ENCODE data around the gene SYPL2.
A peak's percentile ranks its signal among the peaks of the same experiment; 100 is the strongest.

The SYPL2 gene

DNA sequence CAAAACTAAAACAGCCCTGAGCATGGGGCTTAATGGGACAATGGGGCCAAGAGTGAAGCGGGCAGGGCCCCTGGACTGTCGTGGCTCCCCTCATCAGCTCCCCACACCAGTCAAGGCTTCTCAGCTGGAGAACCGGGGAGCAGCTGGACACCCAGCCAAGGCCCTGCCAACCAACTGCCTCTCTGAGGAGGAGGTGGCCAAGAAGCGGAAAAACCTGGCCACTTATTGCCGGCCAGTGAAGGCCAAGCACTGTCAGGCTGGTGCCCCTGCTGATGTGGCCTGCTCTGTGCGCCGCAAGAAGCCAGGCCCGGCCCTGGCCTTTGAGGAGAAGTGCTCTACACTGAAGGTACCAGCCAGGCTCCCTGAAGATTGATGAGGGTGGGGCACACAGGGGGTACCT is 25.0 kb downstream of the SYPL2 start:
- no peaks in the 10 kb centered on the region for H3F3A ChIP-seq (ENCODE audit: low read depth)
- peaks cover 6% of the 10 kb centered on the region; the same call in 1 of the 2 replicates for H3K36me3 ChIP-seq (ENCODE audit: insufficient read depth, low read length)
- H3K9me3 ChIP-seq (ENCODE audit: insufficient read depth, low read depth, low read length) = no peaks in the 10 kb centered on the region
- no peaks in the 10 kb centered on the region for H3K9me2 ChIP-seq (replicated peaks; ENCODE audit: low read depth, low read length)
- H3K9ac ChIP-seq (ENCODE audit: low read depth, low read length, poor library complexity, severe bottlenecking) = no peak overlapping the region
- TF ChIP-seq, protein P1, sequence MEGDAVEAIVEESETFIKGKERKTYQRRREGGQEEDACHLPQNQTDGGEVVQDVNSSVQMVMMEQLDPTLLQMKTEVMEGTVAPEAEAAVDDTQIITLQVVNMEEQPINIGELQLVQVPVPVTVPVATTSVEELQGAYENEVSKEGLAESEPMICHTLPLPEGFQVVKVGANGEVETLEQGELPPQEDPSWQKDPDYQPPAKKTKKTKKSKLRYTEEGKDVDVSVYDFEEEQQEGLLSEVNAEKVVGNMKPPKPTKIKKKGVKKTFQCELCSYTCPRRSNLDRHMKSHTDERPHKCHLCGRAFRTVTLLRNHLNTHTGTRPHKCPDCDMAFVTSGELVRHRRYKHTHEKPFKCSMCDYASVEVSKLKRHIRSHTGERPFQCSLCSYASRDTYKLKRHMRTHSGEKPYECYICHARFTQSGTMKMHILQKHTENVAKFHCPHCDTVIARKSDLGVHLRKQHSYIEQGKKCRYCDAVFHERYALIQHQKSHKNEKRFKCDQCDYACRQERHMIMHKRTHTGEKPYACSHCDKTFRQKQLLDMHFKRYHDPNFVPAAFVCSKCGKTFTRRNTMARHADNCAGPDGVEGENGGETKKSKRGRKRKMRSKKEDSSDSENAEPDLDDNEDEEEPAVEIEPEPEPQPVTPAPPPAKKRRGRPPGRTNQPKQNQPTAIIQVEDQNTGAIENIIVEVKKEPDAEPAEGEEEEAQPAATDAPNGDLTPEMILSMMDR (conservative IDR thresholded peaks at IDR 0.05; ENCODE audit: low read length) = no peak
- TF ChIP-seq EZH2phosphoT487 (IDR thresholded peaks at IDR 0.05; ENCODE audit: borderline replicate concordance) = no peak
- H4K20me1 ChIP-seq (ENCODE audit: insufficient read depth, low read length, poor library complexity, severe bottlenecking) = peaks cover 7% of the 10 kb centered on the region
- H3K4me2 ChIP-seq (ENCODE audit: low read depth, low read length, poor library complexity, severe bottlenecking) = no peak overlapping the region
- no peaks in the 10 kb centered on the region for H3K27me3 ChIP-seq (ENCODE audit: insufficient read depth, low read length, poor library complexity, severe bottlenecking)
- H3K4me1 ChIP-seq (ENCODE audit: insufficient read depth, low read length, poor library complexity, severe bottlenecking) = peaks cover 14% of the 10 kb centered on the region
- H3K79me2 ChIP-seq (ENCODE audit: insufficient read depth, low read length) = peaks cover 20% of the 10 kb centered on the region
- H2AFZ ChIP-seq (ENCODE audit: low read length) = no peak overlapping the region
- no peak overlapping the region for H3K4me3 ChIP-seq (ENCODE audit: low read length, poor library complexity, severe bottlenecking)

DNA sequence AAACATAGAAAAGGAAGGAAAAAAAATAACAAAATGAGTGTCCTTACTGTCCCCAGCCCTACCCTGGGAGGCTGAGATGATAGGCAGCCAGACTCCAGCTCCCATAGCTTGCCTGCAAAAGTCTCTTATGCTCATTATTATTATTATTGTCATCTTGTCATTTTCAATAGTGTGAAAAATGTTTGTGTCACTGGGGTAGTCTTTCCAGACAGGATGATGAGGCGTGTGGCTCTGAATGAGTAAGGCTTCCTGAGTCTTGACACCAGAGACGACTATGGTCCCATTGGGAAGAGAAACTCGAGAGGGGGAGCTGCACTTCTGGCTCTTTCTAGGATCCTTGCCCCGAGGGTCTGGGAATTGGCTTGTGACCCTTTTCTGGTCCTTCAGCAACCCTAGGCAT is 26.4 kb downstream of the SYPL2 start:
- H3K79me2 ChIP-seq (ENCODE audit: insufficient read depth, low read length) = peaks cover 30% of the 10 kb centered on the region
- TF ChIP-seq, protein P1 (conservative IDR thresholded peaks at IDR 0.05; ENCODE audit: low read length) = no peak
- no peak for TF ChIP-seq EZH2phosphoT487 (IDR thresholded peaks at IDR 0.05; ENCODE audit: borderline replicate concordance)
- peaks cover 6% of the 10 kb centered on the region; the same call in 1 of the 2 replicates for H3K36me3 ChIP-seq (ENCODE audit: insufficient read depth, low read length)
- no peak overlapping the region for H3K4me3 ChIP-seq (ENCODE audit: low read length, poor library complexity, severe bottlenecking)
- H3F3A ChIP-seq (ENCODE audit: low read depth) = no peaks in the 10 kb centered on the region
- peaks cover 20% of the 10 kb centered on the region for H3K4me1 ChIP-seq (ENCODE audit: insufficient read depth, low read length, poor library complexity, severe bottlenecking)
- no peak overlapping the region for H2AFZ ChIP-seq (ENCODE audit: low read length)
- no peaks in the 10 kb centered on the region for H3K9me2 ChIP-seq (replicated peaks; ENCODE audit: low read depth, low read length)
- no peak overlapping the region for H3K9ac ChIP-seq (ENCODE audit: low read depth, low read length, poor library complexity, severe bottlenecking)
- H4K20me1 ChIP-seq (ENCODE audit: insufficient read depth, low read length, poor library complexity, severe bottlenecking) = peaks cover 7% of the 10 kb centered on the region
- no peaks in the 10 kb centered on the region for H3K9me3 ChIP-seq (ENCODE audit: insufficient read depth, low read depth, low read length)
- no peaks in the 10 kb centered on the region for H3K27me3 ChIP-seq (ENCODE audit: insufficient read depth, low read length, poor library complexity, severe bottlenecking)
- H3K4me2 ChIP-seq (ENCODE audit: low read depth, low read length, poor library complexity, severe bottlenecking) = no peak overlapping the region

DNA sequence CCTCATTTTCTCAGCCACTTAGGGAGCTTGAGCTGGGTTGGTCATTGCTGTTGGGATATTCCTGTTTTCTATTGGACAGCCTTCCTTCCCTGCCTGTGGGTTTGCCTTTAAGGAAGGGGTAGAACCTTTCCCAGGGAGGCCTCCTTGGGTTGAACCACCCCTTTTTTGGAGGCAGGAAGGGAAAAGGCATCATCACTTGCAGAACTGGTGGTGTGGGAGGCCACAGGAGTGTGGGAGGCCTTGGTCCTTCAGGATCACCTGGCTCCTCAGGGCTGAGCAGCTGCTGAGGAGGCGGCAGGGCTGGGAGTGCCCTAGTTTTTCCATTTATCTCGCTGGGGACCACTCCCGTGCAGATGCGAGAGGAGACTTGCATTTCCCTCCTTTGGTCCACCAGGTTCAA is 26.9 kb downstream of the SYPL2 start:
- H2AFZ ChIP-seq (ENCODE audit: low read length) = peak overlapping the region; percentile 91; the same call in 1 of the 2 replicates
- peaks cover 6% of the 10 kb centered on the region; the same call in 1 of the 2 replicates for H3K36me3 ChIP-seq (ENCODE audit: insufficient read depth, low read length)
- H3K9ac ChIP-seq (ENCODE audit: low read depth, low read length, poor library complexity, severe bottlenecking) = peak overlapping the region; percentile 69
- H3K79me2 ChIP-seq (ENCODE audit: insufficient read depth, low read length) = peaks cover 30% of the 10 kb centered on the region
- H4K20me1 ChIP-seq (ENCODE audit: insufficient read depth, low read length, poor library complexity, severe bottlenecking) = peaks cover 7% of the 10 kb centered on the region
- H3F3A ChIP-seq (ENCODE audit: low read depth) = no peaks in the 10 kb centered on the region
- H3K4me1 ChIP-seq (ENCODE audit: insufficient read depth, low read length, poor library complexity, severe bottlenecking) = peaks cover 21% of the 10 kb centered on the region
- no peaks in the 10 kb centered on the region for H3K9me3 ChIP-seq (ENCODE audit: insufficient read depth, low read depth, low read length)
- H3K9me2 ChIP-seq (replicated peaks; ENCODE audit: low read depth, low read length) = no peaks in the 10 kb centered on the region
- no peak for TF ChIP-seq EZH2phosphoT487 (IDR thresholded peaks at IDR 0.05; ENCODE audit: borderline replicate concordance)
- TF ChIP-seq, protein P1 (conservative IDR thresholded peaks at IDR 0.05; ENCODE audit: low read length) = no peak
- peak overlapping the region; percentile 96 for H3K4me3 ChIP-seq (ENCODE audit: low read length, poor library complexity, severe bottlenecking)
- peak overlapping the region; percentile 51 for H3K4me2 ChIP-seq (ENCODE audit: low read depth, low read length, poor library complexity, severe bottlenecking)
- no peaks in the 10 kb centered on the region for H3K27me3 ChIP-seq (ENCODE audit: insufficient read depth, low read length, poor library complexity, severe bottlenecking)

Data from Loucy (cell line).